Measurements from ENCODE around the gene PNRC2.
A peak's percentile ranks its signal among the peaks of the same experiment; 100 is the strongest.

Gene PNRC2

GRCh38 chr1:23959461-23960290 is at the start of gene PNRC2:
Gene PNRC2 (plus strand): TSS chr1:23959828. CDS start chr1:23961458, 1,630 bp downstream.
- DNase-seq: peak; percentile 96

- no peak for DNase-seq
Observed at GRCh38 chr1:23910144-23910543, 49.5 kb upstream of the PNRC2 start.

- no peak for DNase-seq
Observed at GRCh38 chr1:23910553-23911246, 48.9 kb upstream of the PNRC2 start.

- no peak for DNase-seq
Observed at GRCh38 chr1:23911921-23912320, 47.7 kb upstream of the PNRC2 start.

- no peak for DNase-seq
Observed at GRCh38 chr1:23913212-23913880, 46.3 kb upstream of the PNRC2 start, which contains the start of gene CNR2. Gene CNR2 (minus strand): TSS chr1:23913362. CDS start chr1:23875617, 37,745 bp downstream.

GRCh38 chr1:23914921-23915320 is 44.7 kb upstream of the PNRC2 start:
- DNase-seq: no peak

- no peak for DNase-seq
Observed at GRCh38 chr1:23915466-23915865, 44.2 kb upstream of the PNRC2 start.

GRCh38 chr1:23916209-23917131 is 43.2 kb upstream of the PNRC2 start:
- DNase-seq: peak; percentile 35 to 46

GRCh38 chr1:23922321-23922943 is 37.2 kb upstream of the PNRC2 start:
- DNase-seq: no peak

GRCh38 chr1:23923592-23924499 is 35.8 kb upstream of the PNRC2 start:
- DNase-seq: no peak

- no peak for DNase-seq
Observed at GRCh38 chr1:23924601-23925000, 35.0 kb upstream of the PNRC2 start.

GRCh38 chr1:23925279-23925678 is 34.3 kb upstream of the PNRC2 start:
- DNase-seq: no peak

- no peak for DNase-seq
Observed at GRCh38 chr1:23927097-23927496, 32.5 kb upstream of the PNRC2 start.

GRCh38 chr1:23928789-23929188 is 30.8 kb upstream of the PNRC2 start:
- no peak for DNase-seq

- DNase-seq: no peak
Observed at GRCh38 chr1:23930270-23930669, 29.4 kb upstream of the PNRC2 start.

- DNase-seq: no peak
Observed at GRCh38 chr1:23930861-23931490, 28.7 kb upstream of the PNRC2 start.

- DNase-seq: no peak
Observed at GRCh38 chr1:23931491-23931880, 28.1 kb upstream of the PNRC2 start.

GRCh38 chr1:23936481-23937176 is 23.0 kb upstream of the PNRC2 start:
- DNase-seq: no peak

- DNase-seq: no peak
Observed at GRCh38 chr1:23947366-23947765, 12.3 kb upstream of the PNRC2 start.

- DNase-seq: no peak
Observed at GRCh38 chr1:23953020-23953419, 6.6 kb upstream of the PNRC2 start.

All from stimulated activated CD4-positive, alpha-beta T cell treated with anti-CD3 and anti-CD28 coated beads, Interleukin-2, amount 100 ng/mL, for 24 hours (primary cell).